Pons (tissue), 1 donor: ENCODE data around the gene RFX5.
"Not testable (repeated sequence)": the region's sequence is repeated elsewhere in the genome, so short reads cannot be mapped to it uniquely, and the experiment has no call there.

Experiments used
- DNase-seq: peaks from one replicate; pipeline ENCODE4 v3.0.0-alpha.2; 2016; ENCODE audit warnings: low spot score

RFX5 gene

DNA sequence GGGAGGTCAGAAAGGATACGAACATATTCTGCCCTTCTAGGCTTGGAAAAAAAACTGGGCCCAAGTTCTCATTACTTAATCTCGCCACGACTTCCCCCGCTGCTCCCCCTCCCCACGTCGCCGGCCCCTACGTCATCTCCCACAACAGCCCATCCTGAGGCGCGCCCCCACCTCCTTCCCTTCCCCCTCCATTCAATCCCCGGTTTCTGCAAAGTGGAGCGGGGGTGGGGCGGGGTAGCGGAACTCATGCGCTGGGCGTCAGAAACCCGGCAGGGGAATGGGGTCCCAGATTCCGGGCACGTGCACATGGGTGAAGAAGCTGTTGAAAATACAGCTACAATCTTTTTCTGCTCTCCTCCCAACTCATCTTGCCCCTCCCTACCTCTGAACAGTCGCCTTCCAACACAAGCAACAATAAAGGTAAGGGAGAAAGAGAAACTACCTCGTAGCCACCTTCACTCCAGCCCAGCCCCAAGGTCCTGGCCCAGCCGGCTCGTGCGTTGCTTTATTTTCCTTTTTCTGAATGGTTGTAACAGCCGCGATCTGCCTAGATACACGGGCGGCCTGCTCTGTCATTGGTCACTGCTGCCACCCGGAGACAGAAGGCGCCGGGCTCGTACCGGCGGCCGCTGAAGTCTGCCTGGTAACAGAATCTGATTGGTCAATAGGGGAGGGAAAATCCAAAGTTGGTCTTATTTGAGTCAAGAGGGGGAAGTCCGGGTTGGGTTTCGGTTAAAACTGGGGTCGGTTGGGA is at the start of gene RFX5:
TSS of gene RFX5 (minus strand) at position 484 of the 754 bp plus-strand sequence. CDS start 932 bp downstream, outside the sequence.
- peak; percentile 98 for DNase-seq

DNA sequence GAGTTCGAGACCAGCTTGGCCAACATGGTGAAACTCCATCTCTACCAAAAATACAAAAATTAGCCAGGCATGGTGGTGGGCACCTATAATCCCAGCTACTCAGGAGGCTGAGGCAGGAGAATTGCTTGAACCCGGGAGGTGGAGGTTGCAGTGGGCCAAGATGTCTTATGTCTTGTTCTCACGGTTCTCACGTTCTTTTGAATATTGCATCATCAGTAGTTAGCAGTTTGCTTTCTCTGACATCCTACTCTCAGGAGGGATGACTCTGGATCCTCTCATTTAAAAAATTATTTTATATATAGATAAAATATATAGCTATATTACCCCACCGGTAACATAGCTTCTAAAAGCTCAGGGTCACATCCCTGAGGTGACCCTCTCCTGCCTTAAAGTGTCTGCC is 49.2 kb upstream of the RFX5 start:
- DNase-seq: not testable (repeated sequence)

DNA sequence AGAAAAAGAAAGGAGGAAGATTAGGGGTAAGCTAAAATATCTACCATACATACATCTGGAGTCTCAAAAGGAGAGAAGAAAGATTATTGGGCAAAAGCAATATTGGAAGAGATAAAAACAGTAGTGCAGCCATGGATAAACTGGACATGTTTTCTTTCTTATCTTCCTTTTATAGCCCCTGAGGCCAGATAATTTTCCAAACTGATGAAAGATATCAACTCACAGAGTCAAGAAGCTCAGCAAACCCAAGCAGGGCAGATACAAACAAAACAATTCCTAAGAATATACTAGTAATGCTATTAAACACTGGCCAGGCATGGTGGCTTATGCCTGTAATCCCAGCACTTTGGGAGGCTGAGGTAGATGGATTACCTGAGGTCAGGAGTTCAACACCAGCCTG is 46.5 kb upstream of the RFX5 start:
- no peak for DNase-seq

- DNase-seq: no peak
Measured at GRCh38 chr1:151391079-151391563, 44.1 kb upstream of the RFX5 start.

GRCh38 chr1:151390221-151391078 is 43.4 kb upstream of the RFX5 start:
- not testable (repeated sequence) for DNase-seq

- no peak for DNase-seq
Measured at GRCh38 chr1:151386002-151386401, 39.0 kb upstream of the RFX5 start.

DNA sequence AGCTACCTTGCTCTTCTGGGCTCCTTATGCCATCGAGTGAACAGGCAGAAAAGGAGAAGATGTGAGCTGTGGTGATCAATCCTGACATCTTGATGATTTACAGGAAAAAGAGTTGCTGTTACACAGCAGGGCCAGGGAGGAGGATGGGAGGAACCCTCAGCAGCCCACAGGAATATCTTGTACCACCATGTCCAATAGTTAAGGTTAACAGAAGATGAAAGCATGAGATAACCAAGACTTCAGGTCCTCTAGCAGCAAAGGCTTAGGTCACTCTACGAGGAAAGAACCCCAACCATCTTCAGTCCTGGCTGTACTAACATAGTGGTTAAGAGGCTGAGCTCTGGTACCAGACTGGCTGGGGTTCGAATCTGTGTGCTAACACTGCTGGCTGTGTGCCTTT is 37.5 kb upstream of the RFX5 start:
- DNase-seq: no peak

GRCh38 chr1:151377150-151377884 is 30.3 kb upstream of the RFX5 start:
- no peak for DNase-seq

DNA sequence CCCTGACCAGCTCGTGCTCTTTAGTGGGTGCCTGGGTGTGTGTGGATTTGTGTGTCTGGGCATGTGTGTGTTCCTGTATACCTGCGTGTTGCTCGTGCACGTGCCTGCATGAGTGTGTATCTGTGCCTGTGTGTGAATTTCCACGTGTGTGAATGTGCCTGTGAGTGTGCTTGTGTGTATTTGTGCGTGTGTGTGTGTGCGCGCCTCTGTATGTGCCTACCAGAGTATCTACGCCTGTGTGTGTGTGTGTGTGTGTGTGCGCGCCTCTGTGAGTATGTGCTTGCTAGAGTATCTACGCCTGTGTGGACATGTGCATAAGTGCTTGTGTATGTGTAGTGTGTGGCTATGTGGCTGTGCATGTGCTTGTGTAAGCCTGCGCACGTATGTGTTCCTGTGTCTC is 26.1 kb upstream of the RFX5 start:
- DNase-seq: no peak

- DNase-seq: peak; percentile 70
Measured at GRCh38 chr1:151372058-151372934, 25.2 kb upstream of the RFX5 start, which contains the start of gene SELENBP1. SELENBP1 (minus strand) TSS chr1:151372705; CDS start chr1:151372641, 64 bp downstream.

DNA sequence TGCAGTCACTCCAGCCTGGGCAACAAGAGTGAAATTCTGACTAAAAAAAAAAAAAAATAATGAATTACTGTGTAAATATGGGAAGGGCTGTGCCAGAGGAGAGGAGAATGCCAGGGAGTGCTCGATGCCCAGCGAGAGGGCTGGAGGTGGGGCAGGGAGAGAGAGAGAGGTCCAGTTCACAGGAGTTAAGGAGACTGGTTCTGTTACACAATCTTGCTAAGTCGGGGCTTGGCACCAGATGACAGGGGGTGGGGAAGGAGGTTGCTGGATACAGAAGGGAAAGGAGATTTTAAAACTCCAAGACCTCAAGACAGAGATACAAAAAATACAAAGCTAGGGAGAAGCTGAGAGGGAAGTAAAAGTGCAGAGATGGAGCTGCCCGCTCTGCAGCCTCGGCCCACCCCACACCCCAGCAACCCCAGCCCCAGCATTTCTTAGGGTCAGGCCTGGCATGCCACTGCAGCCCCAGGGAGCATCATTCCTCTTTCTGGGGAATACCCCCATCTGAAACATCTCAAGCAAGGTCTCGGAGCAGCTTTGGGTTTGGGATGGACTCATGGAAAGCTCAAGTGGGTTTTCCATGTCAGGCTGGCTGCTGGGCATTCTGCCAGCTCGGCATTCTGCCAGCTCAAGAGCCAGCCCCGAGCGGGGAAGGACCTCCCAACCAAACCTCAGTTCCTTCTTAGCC is 24.5 kb upstream of the RFX5 start:
- DNase-seq: peak; percentile 64

DNA sequence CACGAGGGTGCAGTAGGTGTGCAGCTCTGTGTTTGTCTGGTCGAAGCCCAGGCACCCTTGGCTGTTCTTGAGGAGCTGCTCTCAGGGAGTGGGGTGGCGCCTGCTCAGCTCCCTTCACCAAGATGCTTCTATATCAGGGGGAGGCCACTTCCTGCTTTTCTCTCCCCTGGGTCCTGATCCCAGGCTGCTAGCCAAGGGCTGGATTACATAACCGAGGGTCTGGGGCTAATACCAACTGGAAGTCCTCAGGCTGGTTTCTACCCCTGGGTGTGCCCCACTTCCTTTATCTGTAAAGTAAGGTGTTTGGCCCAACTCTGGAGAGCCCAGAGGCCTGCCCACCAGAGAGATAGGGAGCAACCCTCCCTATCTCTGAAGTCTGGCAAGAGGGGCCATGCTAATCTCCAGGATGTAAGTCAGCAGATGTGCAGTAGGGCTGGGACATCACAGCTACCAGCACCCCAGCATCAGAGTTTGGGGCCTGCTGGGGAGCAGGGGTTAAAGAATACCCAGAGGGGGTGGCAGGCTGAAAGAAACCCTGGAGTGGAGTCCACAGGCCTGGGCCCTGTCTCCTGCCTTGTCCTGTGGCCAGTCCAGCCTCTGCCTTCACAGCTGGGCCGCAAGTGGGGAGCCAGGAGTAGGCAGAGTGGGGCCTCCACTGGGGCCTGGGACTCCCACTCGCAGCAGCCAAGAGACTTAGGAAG is 23.3 kb upstream of the RFX5 start:
- peak; percentile 26 for DNase-seq

DNA sequence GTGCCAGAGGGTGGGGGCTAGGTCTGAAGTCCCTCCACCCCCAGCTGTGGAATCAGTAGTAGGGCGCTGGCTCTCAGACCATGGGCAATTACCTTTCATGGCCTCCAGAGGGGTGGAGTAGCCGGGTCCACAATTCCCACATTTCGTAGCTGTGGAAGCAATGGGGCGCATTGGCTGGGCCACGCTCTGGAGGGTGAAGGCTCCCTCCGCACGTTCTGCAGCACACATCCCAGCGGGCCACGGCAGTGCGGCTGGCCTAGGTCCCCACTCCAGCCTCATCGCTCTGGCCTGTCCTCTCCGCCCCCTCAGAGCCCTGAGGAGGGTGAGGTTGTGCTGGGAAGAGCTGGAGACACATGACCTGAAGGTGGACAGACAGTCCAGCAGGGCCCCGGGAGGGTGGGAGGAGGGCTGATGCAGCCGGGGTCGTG is 22.6 kb upstream of the RFX5 start:
- no peak for DNase-seq

DNA sequence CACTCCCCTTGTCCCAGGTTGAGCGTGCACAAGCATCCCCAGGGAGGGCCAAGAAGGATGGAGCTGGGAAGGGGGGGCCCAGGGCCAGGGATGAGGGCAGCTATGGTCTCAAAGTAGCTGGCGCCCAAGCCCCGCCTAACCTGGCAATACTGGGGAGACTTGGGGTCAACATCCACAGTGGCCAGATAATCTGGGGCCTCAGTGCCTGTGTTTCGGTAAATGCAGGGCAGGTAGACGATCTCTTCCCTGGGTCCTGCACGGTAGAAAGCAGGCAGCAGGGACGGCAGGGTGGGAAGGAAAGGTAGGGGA is 22.2 kb upstream of the RFX5 start:
- DNase-seq: no peak

DNA sequence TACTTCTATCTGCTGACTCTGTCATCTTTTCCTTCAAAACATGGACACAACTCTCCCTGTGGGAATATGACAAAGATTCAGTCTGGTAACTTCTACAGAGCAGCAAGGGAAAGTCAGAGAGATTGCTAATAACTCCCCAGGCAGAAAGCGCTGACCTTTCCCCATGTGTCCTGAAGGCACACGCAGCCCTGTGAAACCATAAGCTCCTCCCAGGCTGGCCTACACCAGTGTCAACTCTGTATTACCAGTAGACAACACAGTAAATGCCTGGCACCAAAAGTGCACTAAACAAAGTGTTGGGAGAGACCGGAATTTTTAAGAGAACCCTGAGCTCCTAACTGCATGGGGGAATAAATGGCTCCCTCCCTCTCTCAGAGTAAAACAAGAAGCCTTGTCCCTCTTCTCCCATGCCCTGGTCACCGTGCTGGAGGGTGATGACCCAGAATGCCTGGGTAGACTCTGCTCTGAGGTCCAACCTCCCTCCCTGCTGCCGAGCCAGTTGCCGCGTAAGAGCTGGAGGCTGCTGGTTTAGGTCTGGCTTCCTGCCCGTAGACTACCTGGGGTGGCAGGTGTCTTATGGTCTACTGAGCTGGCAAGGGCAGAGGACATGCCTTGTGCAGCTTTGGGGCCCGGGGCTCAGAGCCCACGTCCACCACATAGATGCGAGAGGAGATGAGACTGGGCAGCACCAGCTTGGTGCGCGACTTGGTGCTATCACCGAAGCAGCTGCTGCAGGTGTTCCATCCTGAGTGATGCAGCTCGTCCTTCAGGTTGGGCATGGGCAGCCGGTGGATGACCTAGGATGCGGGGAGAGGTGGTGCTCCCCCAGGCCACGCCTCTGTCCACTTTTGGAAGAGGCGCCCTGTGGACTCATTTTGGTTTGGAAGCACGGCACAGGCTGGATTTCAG is 21.6 kb upstream of the RFX5 start:
- DNase-seq: no peak

GRCh38 chr1:151367658-151368392 is 20.8 kb upstream of the RFX5 start:
- DNase-seq: no peak

- DNase-seq: no peak
Measured at GRCh38 chr1:151364996-151365395, 17.9 kb upstream of the RFX5 start.
